ENCODE data around the gene PEMT. TPM values are rescaled to one million over a fixed set of nuclear protein-coding genes. Genes with fewer than 3 reads are reported as not detected.
A peak's percentile ranks its signal among the peaks of the same experiment; 100 is the strongest.
"Not testable (repeated sequence)": the region's sequence is repeated elsewhere in the genome, so short reads cannot be mapped to it uniquely, and the experiment has no call there.

PEMT gene
- 23.5 and 24.7 TPM in 2 replicates for total RNA-seq

DNA sequence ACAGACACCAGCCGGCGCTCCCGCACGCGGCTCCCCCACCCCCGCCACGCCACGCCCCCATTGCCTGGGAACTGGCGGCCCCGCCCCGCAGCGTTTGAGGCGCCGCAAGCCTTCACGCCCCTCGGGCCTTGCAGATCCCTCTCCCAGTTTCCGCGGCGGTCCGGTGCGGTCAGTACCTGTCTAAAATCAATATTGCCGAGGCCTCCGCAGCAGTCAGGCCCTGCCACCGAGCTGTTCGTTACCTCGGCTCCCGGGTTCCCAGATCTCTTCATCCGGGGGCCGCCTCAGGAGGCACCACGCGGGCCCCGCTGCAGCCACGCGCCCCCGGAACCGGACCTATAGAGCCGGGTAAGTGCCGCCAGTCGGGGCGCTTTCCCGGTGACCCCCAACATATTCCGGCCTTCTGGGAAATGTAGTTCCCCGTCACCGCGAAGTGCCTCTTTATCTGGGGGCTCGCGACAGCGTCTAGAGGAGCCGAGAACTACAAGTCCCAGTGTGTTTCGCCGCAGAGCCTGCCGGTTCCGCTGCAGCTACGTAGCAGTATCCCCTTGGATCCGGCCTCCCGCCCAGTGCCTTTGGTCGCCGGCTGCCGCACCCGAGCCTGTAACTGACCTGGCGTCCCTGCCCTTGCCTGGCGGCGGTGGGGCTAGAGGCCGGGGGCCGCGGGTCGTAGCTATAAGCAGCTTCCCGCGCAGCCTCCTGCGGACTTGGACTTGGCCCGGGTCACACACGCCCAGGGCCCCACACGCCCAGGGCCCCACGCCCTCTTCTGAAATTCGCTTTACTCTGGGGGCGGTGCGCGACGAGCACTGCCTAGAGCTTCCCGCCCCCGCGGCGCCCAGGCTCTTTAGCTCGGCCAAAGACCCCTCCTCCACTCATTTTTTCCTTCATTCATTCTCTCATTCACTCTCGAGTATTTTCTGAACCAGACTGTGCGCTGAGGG, at the start of gene PEMT:
Gene PEMT (minus strand): TSS at position 354 of the 944 bp plus-strand sequence. CDS start 82 bp downstream, at position 272.
- DNase-seq (ENCODE audit: low read depth in 2 of 2): peak; percentile 98 to 99

DNA sequence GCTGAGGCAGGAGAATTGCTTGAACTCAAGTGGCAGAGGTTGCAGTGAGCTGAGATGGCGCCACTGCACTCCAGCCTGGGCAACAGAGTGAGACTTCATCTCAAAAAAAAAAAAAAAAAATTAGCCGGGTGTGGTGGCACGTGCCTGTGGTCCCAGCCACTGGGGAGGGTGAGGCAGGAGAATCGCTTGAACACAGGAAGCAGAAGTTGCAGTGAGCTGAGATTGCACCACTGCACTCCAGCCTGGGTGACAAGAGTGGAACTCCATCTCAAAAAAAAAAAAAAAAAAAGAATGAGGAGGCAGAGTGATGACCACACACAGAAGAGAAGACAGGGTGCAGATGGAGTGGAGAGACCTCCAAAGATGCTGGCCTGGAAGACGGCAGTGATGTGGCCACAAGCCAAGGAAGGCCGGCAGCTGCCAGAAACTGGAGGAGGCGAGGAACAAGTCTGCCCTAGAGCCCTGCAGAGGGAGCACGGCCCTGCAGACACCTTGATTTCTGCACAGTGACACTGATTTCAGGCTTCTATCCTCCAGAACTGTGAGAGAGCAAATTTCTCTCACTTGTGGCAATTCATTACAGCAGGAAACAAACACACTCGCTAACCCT, 48.3 kb upstream of the PEMT start:
- not testable (repeated sequence) for DNase-seq (ENCODE audit: low read depth in 2 of 2)

DNA sequence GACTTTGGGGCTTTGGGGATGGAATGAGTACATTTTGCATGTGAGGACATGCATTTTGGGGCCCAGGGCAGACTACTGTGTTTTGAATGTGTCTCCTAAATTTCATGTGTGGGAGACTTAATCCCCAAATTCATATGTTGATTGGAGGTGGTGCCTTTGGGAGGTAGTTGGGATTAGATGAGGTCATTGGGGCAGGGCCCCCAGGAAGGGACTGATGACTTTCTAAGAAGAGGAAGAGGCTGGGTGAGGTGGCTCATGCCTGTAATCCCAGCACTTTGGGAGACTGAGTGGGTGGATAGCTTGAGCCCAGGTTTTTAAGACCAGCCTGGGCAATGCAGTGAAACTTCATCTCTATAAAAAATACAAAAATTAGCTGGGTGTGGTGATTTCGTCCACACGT, 47.0 kb upstream of the PEMT start:
- DNase-seq (ENCODE audit: low read depth in 2 of 2): no peak

- DNase-seq (ENCODE audit: low read depth in 2 of 2): no peak
These were observed 44.9 kb upstream of the PEMT start for GRCh38 chr17:17636272-17636885.

DNA sequence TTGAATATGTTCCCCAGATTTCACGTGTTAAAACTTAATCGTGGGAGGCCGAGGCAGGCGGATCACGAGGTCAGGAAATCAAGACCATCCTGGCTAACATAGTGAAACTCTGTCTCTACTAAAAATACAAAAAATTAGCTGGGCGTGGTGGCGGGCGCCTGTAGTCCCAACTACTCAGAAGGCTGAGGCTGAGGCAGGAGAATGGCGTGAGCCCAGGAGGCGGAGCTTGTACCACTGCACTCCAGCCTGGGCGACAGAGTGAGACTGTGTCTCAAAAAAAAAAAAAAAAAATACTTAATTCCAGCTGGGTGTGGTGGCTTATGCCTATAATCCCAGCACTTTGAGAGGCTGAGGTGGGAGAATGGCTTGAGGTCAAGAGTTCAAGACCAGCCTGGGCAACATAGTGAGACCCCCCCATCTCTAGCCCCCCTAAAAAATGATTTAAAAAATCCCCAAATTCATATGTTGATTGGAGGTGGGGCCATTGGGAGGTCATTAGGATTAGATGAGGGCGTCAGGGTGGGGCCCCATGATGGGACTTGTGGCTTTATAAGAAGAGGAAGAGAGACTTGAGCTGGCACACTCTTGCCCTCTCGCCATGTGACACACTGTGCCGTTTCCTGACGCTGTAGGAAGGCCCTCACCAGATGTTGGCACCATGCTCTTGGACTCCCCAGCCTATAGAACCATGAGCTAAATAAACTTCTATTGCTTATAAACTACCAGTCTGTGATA, 44.2 kb upstream of the PEMT start:
- not testable (repeated sequence) for DNase-seq (ENCODE audit: low read depth in 2 of 2)

DNA sequence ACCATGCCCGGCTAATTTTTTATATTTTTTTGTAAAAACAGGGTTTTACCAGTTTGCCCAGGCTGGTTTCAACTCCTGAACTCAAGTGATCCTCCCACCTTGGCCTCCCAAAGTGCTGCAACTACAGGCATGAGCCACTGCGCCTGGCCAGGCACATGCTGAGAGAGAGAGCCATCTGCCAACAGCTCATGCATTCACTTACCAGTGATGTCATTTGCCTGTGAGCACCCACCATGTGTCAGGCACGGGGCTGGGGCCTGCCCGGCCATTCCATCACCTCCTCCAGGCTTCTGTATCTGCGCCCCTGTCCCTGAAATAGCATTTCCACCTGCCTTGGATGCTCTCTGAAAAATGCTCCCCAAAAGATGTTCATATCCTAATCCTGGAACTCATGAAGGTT, 43.6 kb upstream of the PEMT start:
- DNase-seq (ENCODE audit: low read depth in 2 of 2): no peak

GRCh38 chr17:17633310-17633709, 41.8 kb upstream of the PEMT start:
- no peak for DNase-seq (ENCODE audit: low read depth in 2 of 2)

DNA sequence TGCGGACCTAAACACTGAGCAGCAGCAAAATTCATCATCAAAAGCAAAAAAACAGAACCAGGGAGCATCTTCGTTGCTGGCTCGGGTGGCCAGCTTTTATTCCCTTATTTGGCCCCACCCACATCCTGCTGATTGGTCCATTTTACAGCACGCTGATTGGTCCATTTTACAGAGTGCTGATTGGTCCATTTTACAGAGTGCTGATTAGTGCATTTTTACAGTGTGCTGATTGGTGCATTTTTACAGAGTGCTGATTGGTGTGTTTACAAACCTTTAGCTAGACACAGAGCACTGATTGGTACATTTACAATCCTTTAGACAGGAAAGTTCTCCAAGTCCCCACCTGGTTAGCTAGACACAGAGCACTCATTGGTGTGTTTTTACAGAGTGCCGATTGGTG, 41.2 kb upstream of the PEMT start:
- peak in 1 of 2 donors; percentile 16 for DNase-seq (ENCODE audit: low read depth in 2 of 2)

DNA sequence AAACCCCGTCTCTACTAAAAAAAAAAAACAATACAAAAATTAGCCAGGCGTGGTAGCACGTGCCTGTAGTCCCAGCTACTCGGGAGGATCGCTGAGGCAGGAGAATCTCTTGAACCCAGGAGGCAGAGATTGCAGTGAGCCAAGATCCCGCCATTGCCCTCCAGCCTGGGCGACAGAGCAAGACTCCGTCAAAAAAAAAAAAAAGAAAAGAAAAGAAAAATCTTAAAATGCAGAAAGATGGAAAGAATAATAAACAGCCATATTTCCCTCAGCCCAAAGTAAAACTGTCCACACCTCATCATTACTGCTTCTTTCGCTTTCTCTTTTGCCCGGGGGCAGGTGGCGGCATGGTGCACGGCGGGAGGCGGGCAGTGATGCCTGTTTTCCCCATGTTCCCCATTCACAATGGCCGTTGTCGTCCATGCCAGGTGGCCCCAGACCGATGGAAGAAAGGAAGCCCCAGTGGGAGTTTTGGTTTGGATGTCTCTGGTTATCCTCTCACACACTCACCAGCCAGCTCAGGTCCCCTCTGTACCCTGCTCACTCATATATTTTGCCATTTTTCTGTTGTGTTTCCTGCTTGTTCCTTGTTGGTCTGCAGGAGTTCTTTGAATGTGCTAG, 37.0 kb upstream of the PEMT start:
- DNase-seq (ENCODE audit: low read depth in 2 of 2): no peak

DNA sequence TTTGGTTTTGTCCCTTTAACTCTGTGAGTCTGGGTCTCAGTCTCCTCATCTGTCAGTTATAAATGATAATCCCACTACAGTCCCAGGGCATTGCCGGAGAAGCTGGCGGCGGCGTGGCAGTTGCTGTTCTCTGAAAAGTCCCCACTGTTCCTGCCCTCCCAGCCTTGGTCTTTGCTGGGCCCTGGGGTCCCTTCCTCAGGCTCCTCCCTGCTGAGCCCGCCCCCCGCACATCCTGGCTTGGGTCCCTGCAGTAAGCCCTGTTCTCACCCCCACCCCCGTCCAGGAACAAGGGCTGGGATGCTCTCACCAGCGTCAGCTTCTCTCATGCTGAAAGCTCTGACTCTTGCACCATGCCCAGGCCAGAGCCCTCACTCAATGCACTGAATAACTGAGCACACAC, 35.3 kb upstream of the PEMT start:
- no peak for DNase-seq (ENCODE audit: low read depth in 2 of 2)

DNA sequence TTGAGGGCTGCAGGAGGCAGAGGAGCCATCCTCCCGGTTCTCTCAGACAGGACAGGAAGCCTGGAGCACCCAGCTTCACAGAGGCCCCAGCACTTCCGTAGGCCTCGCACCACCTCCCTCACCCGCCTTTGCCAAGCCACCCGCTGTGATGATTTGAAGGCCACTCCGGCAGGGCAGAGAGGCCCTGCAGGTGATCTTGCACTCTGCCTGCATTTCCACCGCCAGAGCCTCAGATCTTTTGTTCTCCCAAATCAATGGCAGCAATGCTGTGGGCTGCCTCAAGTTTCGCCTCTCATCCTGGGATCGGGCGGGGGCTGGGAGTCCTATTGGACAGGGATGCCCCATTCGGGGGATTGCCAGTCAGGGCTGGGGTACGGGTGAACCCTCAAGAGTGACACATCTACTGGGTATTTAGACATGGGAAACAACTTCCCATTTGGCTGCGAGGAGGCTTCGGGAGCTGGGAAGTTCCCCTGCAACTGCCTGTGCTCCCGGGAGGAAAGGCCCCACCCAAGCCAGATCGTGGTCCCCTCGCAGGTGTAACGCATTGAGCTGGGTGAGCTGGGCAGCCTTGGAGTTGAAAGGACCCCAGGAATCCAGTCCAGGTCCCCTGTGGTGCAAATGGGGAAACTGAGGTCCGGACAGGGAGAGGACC, 34.8 kb upstream of the PEMT start:
- DNase-seq (ENCODE audit: low read depth in 2 of 2): no peak

- no peak for DNase-seq (ENCODE audit: low read depth in 2 of 2)
These were observed 33.2 kb upstream of the PEMT start for GRCh38 chr17:17624741-17625140.

GRCh38 chr17:17623904-17624303, 32.4 kb upstream of the PEMT start:
- DNase-seq (ENCODE audit: low read depth in 2 of 2): no peak

DNA sequence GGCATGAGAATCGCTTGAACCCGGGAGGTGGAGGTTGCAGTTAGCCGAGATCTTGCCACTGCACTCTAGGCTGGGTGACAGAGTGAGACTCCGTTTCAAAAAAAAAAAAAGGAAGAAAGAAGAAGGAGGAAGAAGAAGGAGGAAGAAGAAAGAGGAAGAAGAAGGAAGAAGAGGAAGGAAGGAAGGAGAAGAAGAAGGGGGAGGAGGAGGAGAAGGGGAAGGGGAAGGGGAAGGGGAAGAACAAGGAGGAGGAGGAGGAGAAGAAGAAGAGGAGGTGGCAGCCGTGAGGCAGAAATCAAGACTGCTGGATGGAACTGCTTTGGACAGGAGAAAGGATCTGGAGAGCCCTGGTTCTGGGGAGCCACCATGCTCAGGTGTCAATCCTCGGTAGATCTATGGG, 29.7 kb upstream of the PEMT start:
- no peak for DNase-seq (ENCODE audit: low read depth in 2 of 2)

GRCh38 chr17:17613708-17614114, 22.2 kb upstream of the PEMT start:
- peak; percentile 67 to 75 for DNase-seq (ENCODE audit: low read depth in 2 of 2)

DNA sequence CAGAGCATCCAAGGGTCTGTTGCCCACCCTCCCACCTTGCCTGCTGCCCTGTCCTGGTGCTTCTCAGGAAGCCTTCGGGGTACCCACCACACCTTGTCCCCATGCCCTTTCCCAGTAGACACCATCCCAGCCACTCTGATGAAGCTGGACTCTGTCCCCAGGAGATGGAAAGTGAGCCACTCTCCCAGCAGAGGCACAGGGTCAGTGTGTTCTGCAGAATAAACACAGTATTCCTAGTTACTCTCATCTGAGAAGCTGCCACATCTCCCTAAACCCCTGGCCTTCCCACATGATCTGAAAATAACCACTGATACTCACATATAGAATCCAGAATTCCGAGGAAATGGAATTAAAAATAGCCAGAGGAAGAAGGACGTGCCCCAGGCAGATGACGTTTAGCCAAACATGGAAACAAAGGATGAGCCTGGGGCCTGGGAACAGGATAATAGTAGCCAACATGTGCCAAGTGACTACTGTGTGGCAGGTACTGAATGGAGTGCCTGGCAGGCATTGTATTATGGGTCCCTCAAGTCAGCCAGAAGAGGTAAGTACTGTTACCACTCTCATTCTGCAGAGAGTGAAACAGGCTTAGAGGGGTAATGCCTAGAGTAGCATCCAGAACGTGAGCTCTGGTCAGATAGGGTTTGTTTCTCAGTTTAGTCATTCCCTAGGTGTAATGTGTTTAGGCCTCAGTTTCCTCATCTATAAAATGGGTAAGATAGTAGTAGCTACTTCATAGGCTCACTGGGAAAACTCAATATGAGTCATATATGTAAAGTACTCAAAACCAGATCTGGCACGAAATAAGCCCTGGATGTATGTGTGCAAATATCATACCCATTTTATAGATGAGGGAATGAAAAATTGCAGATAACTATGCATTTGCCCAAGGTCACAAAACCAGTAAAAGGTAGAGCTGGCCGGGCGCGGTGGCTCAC, 20.8 kb upstream of the PEMT start:
- peak; percentile 65 to 77 for DNase-seq (ENCODE audit: low read depth in 2 of 2)

- no peak for DNase-seq (ENCODE audit: low read depth in 2 of 2)
These were observed 17.6 kb upstream of the PEMT start for GRCh38 chr17:17609121-17609520.

DNA sequence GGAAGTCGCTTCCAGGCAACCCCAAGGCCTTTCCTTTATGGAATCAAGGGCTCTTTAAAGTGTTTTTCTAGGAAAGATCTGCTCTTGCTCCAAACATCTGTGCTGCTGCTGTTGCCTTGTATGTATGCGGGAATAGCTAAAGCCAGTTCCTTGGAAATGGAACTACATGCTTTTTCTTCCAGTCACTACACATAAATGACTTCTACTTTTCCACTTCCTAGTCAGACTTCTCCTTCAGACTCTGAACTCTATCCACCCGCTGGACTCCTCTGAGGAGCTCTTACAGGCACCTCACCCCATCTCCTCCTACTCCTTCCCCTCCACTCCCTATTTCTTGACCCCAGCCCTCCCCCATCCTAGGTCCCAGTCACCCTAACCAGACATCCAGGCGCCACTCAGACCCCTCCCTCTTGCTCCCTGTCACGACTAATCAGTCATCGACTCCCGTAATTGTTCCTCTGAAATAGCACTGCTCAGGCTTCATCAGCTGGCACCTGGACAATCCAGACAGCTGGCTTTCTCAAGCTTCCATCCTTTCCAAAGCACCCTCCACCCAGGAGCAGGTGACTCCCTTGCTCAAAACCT, 15.0 kb upstream of the PEMT start:
- no peak for DNase-seq (ENCODE audit: low read depth in 2 of 2)

DNA sequence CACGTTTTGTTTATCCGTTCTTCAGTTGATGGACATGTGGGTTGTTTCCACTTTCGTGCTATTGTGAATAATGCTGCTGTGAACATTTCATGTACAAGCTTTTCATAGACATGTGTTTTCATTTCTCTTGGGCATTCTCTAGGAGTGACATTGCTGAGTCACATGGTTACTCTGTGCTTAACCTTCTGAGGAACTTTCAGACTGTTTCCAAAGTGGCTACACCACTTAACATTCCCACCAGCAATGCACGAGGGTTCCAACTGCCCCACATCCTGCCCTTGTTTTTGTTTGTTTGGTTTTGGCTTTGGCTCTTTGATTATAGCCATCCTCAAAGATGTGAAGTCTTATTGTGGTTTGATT, 14.2 kb upstream of the PEMT start:
- DNase-seq (ENCODE audit: low read depth in 2 of 2): no peak

Measured in dermis microvascular lymphatic vessel endothelial cell (primary cell).